Retinal pigment epithelial cell (primary cell): ENCODE data around the gene SETD1A.

Experiments used
- DNase-seq: peaks from one replicate; pipeline ENCODE4 v3.0.0-alpha.2; 2010; ENCODE audit warnings: low read depth
- H3K4me3 ChIP-seq: 2 replicates; pipeline ENCODE4 v1.5.1; 2011; ENCODE audit warnings: mild to moderate bottlenecking, low read length, control low read depth, moderate library complexity
- TF ChIP-seq, protein P1 (sequence below): conservative IDR thresholded peaks from 2 replicates; pipeline ENCODE4 v1.5.1; 2011; ENCODE audit warnings: low read depth, low read length, control low read depth, inconsistent platforms

Gene SETD1A

DNA sequence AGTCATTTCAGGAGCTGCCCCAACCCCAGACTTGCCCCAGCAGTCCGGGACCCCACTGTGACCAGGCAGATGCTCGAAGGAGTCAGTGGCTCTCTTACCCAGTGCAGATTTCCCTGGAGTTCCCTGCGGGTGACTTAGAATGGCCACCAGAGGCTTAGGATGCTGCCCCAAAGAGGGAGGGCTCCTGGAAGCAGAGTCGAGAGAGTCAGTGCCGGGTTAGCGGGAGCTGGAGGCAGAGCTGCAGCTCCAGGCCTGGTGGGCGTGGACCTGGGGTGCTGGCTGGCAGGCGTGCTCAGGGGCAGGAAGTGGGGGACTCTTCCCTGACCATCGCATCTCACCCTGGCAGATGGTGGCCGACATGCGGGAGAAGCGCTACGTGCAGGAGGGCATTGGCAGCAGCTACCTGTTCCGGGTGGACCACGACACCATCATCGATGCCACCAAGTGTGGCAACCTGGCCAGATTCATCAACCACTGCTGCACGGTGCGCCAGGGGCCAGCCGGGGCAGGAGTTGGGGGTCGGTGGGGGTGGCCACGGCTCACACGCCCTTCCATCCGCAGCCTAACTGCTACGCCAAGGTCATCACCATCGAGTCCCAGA, 25.8 kb downstream of the SETD1A start:
- DNase-seq, result no peak

DNA sequence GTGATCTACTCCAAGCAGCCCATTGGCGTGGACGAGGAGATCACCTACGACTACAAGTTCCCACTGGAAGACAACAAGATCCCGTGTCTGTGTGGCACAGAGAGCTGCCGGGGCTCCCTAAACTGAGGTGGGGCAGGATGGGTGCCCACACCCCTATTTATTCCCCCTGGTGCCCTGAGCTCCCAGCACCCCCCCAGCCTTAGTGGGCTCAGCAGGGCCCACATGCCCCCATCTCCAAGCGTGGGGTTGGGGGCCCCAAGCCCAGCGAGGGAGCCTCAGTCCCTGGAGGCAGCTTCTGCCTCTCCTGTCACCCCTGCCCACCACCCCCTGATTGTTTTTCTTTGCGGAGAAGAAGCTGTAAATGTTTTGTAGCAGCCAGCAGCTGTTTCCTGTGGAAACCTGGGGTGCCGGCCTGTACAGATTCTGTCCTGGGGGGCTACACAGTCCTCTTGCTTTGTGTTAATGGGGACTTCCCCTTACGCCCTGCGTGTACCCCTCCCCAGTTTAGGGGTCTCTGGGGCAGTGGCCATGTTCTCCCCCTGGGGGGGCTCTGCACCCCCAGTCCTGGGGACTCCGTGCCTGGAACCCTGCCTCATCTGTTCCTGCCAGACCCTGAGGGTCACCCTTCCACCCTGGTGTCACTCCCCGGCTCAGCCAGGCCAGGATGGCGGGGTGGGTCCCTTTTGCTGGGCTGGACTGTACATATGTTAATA, 26.5 kb downstream of the SETD1A start:
- H3K4me3 ChIP-seq, result no peak overlapping the region
- TF ChIP-seq, protein P1, sequence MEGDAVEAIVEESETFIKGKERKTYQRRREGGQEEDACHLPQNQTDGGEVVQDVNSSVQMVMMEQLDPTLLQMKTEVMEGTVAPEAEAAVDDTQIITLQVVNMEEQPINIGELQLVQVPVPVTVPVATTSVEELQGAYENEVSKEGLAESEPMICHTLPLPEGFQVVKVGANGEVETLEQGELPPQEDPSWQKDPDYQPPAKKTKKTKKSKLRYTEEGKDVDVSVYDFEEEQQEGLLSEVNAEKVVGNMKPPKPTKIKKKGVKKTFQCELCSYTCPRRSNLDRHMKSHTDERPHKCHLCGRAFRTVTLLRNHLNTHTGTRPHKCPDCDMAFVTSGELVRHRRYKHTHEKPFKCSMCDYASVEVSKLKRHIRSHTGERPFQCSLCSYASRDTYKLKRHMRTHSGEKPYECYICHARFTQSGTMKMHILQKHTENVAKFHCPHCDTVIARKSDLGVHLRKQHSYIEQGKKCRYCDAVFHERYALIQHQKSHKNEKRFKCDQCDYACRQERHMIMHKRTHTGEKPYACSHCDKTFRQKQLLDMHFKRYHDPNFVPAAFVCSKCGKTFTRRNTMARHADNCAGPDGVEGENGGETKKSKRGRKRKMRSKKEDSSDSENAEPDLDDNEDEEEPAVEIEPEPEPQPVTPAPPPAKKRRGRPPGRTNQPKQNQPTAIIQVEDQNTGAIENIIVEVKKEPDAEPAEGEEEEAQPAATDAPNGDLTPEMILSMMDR, result no peak
- DNase-seq, result no peak

More for the DNA sequence above, 25.8 kb downstream of the SETD1A start:
- no peak overlapping the region for H3K4me3 ChIP-seq
- TF ChIP-seq, protein P1, result no peak

DNA sequence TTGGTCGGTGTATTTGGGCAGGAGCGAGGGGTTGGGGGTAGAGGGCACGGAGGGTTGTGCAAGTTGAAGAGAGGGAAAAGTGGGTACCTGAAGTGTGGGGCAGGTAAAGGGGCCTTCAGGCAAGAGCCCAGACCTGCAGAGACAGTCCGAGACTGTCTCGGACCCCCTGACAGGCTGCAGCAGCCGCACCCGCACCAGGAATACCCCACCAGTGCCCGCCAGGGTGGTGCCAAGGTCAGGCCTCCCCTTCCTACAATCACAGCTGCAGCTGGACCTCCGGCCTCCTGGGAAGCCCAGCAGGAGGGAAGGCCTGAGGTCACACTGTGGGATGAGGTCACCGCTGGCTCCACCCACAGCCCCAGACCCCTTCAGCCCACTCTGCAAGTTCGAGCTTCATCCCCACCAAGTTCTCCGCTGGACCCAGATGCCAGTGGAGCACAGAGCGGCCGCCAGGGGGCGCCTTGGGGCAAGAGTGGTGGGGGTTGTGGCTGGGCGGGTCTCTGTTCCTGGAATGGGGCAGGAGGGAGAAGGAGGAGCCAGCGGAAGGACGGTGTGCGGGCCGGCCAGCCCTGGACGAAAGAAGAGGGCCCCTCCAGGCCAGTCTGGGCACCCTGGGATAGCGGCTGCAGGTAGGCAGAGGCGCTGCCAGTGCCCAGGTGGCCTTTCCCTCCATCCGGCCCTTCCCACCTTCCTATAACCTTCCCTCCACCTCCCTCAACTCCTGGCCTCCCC, 27.3 kb downstream of the SETD1A start, which contains the start of gene HSD3B7:
HSD3B7 (plus strand) TSS at position 539 of the 732 bp plus-strand sequence. CDS start 452 bp downstream, outside the sequence.
- TF ChIP-seq, protein P1, result peak; percentile 94
- DNase-seq, result no peak
- H3K4me3 ChIP-seq, result peak within 1 kb of the TSS; percentile 47

DNA sequence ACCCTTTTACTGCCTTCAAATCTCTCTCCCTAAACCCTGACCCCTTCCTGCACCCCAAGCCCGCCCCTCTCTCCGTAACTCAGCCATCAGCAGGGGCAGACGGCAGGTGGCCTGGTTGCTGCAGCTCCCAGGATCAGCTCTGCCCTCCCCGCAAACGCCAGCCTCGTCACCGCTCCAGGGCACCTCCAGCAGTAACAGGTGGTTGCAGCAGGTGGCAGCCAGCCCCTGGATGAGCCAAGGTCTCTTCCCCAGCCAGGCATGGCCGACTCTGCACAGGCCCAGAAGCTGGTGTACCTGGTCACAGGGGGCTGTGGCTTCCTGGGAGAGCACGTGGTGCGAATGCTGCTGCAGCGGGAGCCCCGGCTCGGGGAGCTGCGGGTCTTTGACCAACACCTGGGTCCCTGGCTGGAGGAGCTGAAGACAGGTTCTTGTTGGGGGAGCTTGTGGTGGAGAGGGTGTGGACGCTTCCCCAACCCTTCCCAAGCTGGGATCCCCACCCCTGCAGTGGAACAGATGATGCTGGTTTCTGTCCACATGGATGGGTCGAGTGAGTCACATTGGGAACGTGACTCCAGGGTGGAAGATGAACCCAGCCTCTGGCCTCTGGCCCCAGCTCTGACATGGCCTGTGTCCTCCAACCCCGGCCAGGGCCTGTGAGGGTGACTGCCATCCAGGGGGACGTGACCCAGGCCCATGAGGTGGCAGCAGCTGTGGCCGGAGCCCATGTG, 28.0 kb downstream of the SETD1A start:
- DNase-seq, result peak; percentile 25
- TF ChIP-seq, protein P1, result peak; percentile 60
- peak overlapping the region; percentile 47 for H3K4me3 ChIP-seq

DNA sequence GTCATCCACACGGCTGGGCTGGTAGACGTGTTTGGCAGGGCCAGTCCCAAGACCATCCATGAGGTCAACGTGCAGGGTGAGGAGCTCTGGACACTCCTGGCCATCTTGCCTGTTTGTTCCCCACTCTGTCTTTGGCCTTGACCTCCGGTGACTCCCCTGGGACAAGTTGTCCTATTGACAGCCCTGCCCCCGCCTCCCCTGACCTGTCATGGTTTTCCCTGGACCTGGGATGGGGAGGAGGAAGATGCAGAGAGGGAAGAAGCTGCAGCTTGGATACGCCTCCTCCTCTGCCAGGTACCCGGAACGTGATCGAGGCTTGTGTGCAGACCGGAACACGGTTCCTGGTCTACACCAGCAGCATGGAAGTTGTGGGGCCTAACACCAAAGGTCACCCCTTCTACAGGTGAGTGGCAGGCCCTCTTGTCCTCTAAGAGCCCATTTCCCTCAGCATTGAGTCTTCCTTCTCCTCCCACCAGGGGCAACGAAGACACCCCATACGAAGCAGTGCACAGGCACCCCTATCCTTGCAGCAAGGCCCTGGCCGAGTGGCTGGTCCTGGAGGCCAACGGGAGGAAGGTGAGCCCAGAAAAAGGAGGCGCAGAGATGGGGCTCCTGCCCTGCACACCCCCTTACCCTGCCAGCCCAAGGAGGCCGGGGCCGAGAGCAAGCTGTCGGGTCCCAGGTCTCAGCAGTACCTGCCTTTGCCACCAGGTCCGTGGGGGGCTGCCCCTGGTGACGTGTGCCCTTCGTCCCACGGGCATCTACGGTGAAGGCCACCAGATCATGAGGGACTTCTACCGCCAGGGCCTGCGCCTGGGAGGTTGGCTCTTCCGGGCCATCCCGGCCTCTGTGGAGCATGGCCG, 28.8 kb downstream of the SETD1A start:
- no peak overlapping the region for H3K4me3 ChIP-seq
- TF ChIP-seq, protein P1, result no peak
- DNase-seq, result no peak

DNA sequence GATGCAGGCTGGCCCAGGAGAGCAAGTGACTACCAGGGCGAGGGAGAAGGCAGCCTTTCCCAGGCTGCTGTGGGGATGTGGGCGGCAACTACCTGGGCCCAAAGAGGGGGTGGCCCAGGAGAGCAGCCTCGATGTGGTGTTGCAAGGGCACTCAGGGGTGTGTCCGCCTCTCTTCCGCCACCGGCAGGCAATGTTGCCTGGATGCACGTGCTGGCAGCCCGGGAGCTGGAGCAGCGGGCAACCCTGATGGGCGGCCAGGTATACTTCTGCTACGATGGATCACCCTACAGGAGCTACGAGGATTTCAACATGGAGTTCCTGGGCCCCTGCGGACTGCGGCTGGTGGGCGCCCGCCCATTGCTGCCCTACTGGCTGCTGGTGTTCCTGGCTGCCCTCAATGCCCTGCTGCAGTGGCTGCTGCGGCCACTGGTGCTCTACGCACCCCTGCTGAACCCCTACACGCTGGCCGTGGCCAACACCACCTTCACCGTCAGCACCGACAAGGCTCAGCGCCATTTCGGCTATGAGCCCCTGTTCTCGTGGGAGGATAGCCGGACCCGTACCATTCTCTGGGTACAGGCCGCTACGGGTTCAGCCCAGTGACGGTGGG, 30.1 kb downstream of the SETD1A start:
- TF ChIP-seq, protein P1, result no peak
- no peak for DNase-seq
- H3K4me3 ChIP-seq, result no peak overlapping the region
